Esophagus muscularis mucosa (tissue), 3 donors: ENCODE data around the gene TIPRL.

Source experiments
- CTCF ChIP-seq, 3 experiments: fragments of 200-600 bp in 2 of 3; fragments of 450-650 bp in 1 of 3; sonication (generic) in 2 of 3; IDR thresholded peaks; one replicate each; pipeline ENCODE4 v1.5.1; 2017 to 2019; ENCODE audit warnings: antibody characterized with exemption in 3 of 3, mild to moderate bottlenecking in 2 of 3, moderate library complexity in 1 of 3
- POLR2AphosphoS5 ChIP-seq, 2 donors: sonication (generic); formaldehyde crosslinking; IDR thresholded peaks; one replicate each; pipeline ENCODE4 v1.6.1; 2017; ENCODE audit warnings: antibody characterized with exemption in 2 of 2

GRCh38 chr1:168178227-168178637, 530 bp upstream of the TIPRL start:
- TF ChIP-seq CTCF (IDR thresholded peaks at IDR 0.05) (no peak), POLR2AphosphoS5 (IDR thresholded peaks at IDR 0.05) (no peak)
